Medulla oblongata (tissue), 1 donor: ENCODE data around the gene TMEM63B.
"Not testable (repeated sequence)": the region's sequence is repeated elsewhere in the genome, so short reads cannot be mapped to it uniquely, and the experiment has no call there.

Source experiments
- DNase-seq: peaks from one replicate; pipeline ENCODE4 v3.0.0-alpha.2; 2015; ENCODE audit errors: extremely low spot score

TMEM63B gene

GRCh38 chr6:44144536-44144935 is 17.2 kb downstream of the TMEM63B start:
- not testable (repeated sequence) for DNase-seq

- no peak for DNase-seq
Observed at GRCh38 chr6:44145839-44146238, 18.5 kb downstream of the TMEM63B start.

- DNase-seq, result no peak
Observed at GRCh38 chr6:44146685-44147084, 19.3 kb downstream of the TMEM63B start.

- no peak for DNase-seq
Observed at GRCh38 chr6:44147256-44147655, 19.9 kb downstream of the TMEM63B start.

GRCh38 chr6:44148306-44148705 is 21.0 kb downstream of the TMEM63B start:
- no peak for DNase-seq

- no peak for DNase-seq
Observed at GRCh38 chr6:44149369-44150012, 22.1 kb downstream of the TMEM63B start.

GRCh38 chr6:44150317-44150917 is 23.1 kb downstream of the TMEM63B start:
- DNase-seq, result no peak

- peak; percentile 50 for DNase-seq
Observed at GRCh38 chr6:44151348-44152108, 24.2 kb downstream of the TMEM63B start.

GRCh38 chr6:44152109-44152461 is 24.7 kb downstream of the TMEM63B start:
- DNase-seq, result no peak

- no peak for DNase-seq
Observed at GRCh38 chr6:44152533-44152932, 25.2 kb downstream of the TMEM63B start.

GRCh38 chr6:44154067-44154466 is 26.7 kb downstream of the TMEM63B start:
- no peak for DNase-seq

- DNase-seq, result no peak
Observed at GRCh38 chr6:44156494-44157151, 29.3 kb downstream of the TMEM63B start.

- no peak for DNase-seq
Observed at GRCh38 chr6:44157152-44157521, 29.8 kb downstream of the TMEM63B start.

GRCh38 chr6:44158770-44159228 is 31.4 kb downstream of the TMEM63B start, which contains the start of gene CAPN11:
TSS of gene CAPN11 (plus strand) at chr6:44158820. CDS start at chr6:44158849, 29 bp downstream.
- no peak for DNase-seq

GRCh38 chr6:44161997-44162338 is 34.6 kb downstream of the TMEM63B start:
- no peak for DNase-seq

GRCh38 chr6:44162876-44163625 is 35.7 kb downstream of the TMEM63B start:
- DNase-seq, result no peak

- DNase-seq, result no peak
Observed at GRCh38 chr6:44166116-44166515, 38.8 kb downstream of the TMEM63B start.

GRCh38 chr6:44166591-44167184 is 39.3 kb downstream of the TMEM63B start:
- DNase-seq, result no peak

GRCh38 chr6:44167567-44167966 is 40.2 kb downstream of the TMEM63B start:
- DNase-seq, result no peak

GRCh38 chr6:44169154-44169553 is 41.8 kb downstream of the TMEM63B start:
- DNase-seq, result no peak

GRCh38 chr6:44169886-44170570 is 42.7 kb downstream of the TMEM63B start:
- no peak for DNase-seq
